NCI-H1092 (cell line): Measurements from ENCODE around the gene PSMD2.

Source experiments
- DNase-seq: peaks from one replicate; lab custom pipeline; 2025; lab: John Stamatoyannopoulos, UW

The PSMD2 gene

DNA sequence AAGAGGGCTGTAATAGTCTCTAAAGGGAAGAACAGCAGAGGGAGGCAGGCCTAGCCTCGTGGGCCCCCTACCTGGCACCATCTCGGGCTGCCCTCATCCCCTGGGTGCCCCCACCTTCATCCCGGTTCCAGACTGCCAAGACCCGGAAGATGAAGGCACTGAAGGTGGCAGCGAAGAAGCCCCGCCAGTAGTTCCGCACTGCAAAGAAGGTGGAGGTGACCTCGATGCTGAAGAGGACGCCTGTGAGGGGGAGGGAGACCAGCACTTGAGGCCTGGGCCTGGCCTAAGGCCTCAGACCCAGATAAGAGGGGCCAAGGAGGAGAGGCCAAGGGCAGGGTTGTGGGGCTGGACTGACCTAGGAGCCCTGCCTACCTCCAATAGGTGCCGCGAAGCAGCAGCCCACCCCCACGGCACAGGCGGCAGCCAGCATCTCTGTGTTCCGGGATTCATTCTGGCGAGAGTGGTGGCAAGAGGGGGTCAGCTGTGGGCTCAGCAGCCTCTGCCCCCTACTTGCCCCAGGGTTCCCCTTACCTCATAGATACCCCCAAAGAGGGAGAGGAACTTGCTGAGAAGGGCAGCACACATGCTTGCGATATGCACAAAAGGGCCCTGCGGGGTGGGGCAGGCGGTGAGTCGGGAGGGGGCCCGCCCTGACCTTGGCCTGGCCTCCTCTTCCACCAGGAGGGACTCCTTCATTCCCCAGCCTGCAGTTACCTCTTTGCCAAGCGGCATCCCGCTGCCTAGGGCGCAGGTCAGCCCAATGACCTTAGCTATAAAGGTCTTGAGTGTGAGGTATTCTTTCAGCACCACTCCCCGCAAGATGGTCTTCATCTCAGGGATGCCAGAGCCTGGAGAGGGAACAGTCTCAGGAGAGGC, 58.4 kb downstream of the PSMD2 start:
- DNase-seq: no peak

DNA sequence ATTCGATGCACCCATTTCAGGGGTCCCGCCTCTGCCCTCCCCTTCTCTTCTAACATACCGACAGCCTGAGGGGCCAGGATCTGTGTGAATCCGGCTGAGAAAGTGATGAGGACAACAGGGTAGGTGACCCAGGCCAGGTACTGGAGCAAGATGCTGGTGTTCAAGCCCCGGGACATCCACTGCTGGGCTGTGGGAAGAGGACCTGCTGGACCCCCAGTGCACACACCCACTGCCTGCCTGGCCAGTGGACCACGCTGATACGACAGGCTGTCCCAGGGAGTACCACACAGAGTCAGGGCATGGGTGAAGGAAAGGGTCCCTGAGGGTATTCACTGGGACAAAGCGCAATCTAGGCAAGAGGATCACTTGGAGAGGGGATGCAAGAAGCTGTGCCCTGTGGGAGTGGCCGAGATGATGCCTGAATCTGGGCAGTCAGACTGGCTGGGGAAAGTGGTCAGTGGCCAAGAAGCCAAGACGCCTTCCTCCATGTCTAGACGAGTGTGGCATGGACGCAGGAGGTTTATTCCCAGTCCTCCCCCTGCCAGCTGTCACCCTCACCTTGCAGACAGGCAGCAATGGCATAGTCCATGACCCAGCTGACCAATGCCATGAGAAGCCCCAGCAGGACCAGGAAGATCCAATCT, 59.2 kb downstream of the PSMD2 start:
- DNase-seq: no peak
